HG03196 (cell line): Measurements from ENCODE around the gene PABPN1L.
"Not testable (repeated sequence)": the region's sequence is repeated elsewhere in the genome, so short reads cannot be mapped to it uniquely, and the experiment has no call there.

Experiments used
- ATAC-seq: cut with Tn5 transposase; IDR thresholded peaks from one replicate; pipeline ENCODE4 v1.9.1; 2021; ENCODE audit not compliant: unreplicated experiment

The PABPN1L gene

DNA sequence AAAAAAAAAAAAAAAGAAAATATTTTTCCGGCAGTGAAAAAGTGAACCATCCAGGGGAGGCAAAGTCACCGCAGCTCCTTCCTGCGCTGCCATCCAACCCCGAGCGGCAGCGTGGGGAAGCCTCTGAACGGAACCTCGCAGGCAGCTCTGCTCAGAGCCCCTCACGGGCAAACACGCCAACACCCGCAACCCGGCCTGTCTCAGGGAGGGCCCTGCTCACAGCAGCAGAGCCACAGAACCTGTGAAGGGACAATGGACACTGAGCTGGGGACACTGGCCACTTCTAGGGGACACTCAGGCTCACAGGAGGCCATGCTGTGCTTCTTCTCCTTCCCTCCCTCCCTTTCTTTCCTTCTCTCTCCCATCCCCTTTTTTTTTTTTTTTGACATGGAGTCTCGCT, 33.4 kb downstream of the PABPN1L start:
- ATAC-seq = no peak

DNA sequence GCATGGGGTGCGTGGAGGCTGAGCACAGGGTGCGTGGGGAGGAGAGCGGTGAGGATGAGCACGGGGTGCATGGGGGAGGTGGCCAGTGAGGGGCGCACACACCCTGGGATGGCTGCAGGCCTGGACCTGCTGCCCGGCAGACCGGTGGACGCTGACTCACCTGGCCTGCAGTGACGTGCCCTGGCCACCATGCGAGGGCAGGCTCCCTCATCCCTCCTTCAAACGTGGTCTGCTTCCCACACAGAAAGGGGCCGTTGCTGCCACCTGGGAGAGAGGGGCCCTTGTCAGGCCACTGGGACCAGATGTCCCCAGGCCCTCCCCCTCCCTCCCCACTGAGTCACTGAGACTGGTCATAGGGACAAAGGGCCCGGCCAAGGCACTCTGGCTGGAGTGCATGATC, 34.6 kb downstream of the PABPN1L start:
- no peak for ATAC-seq

- ATAC-seq = no peak
Measured at GRCh38 chr16:88830783-88831182, 35.7 kb downstream of the PABPN1L start.

DNA sequence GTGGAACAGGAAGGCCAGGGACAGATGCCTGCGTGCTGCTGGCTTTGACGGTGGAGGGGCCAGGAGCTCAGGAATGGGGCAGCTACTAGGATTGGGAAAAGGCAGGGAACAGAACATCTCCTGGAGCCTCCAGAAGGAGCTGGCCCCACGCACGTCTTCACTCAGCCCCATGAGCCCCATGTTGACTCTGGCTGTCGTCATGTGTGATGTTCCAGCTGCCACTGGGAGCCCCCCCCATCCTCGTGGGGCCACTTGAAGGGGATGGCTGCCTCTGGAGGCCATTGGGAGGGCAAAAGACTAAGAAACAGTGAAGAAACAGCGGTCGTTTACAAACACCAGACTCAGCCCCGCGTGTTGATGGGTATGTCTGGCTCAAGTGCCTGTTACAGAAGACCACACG, 36.2 kb downstream of the PABPN1L start:
- ATAC-seq = no peak

DNA sequence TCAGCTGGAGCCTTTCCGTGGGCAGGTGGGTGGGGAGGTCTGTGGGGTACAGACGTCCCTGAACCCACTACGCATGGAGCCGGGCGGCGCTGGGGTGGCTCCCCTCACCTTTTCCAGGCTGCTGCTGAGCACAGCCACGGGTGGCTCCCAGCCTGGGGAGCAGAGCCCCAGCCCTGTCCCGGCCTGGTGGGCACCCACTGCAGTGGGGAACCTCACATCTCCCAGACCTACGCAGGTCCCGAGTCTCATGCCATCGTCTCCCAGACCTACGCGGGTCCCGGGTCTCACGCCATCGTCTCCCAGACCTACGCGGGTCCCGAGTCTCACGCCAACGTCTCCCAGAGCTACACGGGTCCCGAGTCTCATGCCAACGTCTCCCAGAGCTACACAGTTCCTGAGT, 37.7 kb downstream of the PABPN1L start:
- ATAC-seq = no peak

- no peak for ATAC-seq
Measured at GRCh38 chr16:88827727-88828126, 38.7 kb downstream of the PABPN1L start.

DNA sequence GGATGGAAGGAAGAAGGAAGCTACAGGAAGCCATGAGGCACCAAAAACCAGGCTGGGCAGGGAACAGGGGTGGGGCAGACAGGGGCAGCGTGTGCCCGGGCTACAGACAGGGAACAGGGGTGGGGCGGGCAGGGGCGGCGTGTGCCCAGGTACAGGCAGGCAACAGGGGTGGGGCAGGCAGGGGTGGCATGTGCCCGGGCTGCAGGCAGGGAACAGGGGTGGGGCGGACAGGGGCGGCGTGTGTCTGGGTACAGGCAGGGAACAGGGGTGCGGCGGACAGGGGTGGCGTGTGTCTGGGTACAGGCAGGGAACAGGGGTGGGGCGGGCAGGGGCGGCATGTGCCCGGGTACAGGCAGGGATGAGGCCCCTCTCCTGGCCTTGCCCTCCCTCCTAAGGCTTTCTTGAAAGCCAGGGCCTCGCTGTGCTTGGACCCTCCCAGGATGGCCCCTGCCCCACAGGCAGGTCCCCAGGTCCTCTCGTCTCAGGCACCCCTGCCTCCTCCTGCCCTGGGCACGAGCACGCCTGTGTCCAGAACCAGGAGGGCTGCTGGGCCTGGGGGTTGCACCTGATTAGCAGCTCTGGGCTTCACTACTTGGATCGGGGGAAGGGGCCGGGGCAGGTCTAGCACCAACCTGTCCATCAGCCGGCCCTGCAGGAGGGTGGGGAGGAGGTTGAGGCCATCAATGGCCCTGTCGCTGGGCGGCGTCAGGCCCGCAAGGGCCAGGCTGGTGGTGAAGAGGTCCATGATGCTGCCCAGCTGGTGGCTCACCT, 40.2 kb downstream of the PABPN1L start:
- ATAC-seq = no peak

- no peak for ATAC-seq
Measured at GRCh38 chr16:88825146-88825545, 41.3 kb downstream of the PABPN1L start.

DNA sequence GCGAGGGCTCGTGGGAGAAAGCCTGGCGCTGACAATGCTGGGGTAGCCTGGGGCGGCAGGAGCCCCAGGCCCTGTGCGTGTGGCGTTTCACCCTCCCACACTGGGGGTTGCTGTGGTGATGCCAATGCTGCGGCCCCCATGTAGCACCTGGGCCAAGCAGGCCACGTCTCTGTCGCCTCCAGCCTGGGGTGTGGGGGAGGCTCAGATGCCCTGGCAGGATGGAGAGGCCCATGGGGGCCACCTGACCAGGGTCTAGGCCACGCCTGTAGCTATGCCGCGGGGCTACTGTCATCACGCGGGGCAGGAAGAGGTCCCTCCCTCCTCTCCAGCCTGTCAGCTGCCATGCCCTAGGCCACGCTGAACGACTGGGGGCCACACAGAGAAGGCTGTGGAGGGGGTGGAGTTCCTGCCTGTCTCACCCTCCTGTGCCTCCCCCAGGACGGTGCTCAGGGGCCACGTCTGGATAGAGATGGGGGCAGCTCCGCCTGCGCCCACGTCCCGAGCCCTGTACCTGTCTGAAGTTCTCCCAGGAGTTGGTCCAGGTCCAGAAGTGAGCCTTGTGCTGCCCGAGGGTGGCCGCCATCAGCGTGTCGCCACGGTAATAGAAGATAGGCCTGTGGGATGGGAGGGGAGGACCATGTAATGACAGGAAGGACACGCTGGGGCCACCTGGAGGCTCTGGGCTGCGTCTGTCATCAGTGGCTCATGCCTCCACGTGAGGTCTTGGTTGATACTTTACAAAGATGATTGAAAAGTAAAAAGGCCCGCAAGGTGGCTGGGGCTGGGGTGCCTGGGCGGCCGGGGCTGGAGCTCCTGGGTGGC, 42.0 kb downstream of the PABPN1L start:
- no peak for ATAC-seq

GRCh38 chr16:88823646-88824045, 42.8 kb downstream of the PABPN1L start:
- not testable (repeated sequence) for ATAC-seq

GRCh38 chr16:88822281-88823040, 44.0 kb downstream of the PABPN1L start:
- ATAC-seq = no peak

- ATAC-seq = no peak
Measured at GRCh38 chr16:88821168-88821850, 45.2 kb downstream of the PABPN1L start.

DNA sequence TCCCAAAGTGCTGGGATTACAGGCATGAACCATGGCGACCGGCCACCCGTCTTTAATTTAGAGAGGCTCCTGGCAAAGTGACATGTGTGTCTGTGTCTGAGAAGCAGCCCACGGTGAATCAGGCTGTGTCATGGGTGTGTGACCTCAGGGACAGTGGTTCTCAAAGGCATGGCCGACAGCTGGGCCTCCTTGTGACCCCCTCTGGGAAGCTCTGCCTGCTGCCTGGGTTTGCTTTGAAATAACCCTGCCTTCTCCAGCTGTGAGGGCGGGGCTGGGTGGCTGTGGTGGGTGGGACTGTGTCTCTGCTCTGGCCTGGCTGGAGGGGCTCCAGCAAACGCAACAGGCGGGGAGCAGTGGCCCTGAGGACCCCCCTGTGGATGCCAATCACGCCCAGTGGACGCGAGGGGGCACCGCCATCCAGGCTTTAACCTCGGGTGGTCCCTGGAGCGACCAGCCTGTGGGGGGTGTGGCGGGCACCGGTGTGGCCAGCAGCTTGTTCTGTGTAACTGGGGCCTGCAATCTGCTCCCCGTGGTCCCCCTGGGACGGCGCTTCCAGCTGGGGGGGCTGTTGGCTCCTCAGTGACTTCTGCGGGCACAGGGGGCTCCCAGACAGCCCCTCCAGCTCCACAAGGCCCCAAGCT, 46.0 kb downstream of the PABPN1L start:
- ATAC-seq = no peak

GRCh38 chr16:88819126-88819525, 47.3 kb downstream of the PABPN1L start:
- no peak for ATAC-seq

DNA sequence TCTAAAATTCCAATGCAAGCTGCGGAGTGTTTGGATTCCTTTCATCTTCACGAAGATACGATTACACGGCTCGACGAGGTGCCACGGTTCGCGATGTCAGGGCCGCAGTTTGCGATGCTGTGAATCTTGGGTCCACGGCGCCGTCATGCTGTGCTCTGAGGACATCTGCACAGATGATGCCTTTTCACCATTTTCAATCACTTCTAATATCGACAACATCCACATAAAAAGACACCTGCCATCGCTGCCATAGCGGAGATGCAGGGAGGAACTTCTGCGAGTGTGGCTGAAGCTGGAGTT, 47.9 kb downstream of the PABPN1L start:
- no peak for ATAC-seq

- ATAC-seq = no peak
Measured at GRCh38 chr16:88817785-88818574, 48.5 kb downstream of the PABPN1L start.

DNA sequence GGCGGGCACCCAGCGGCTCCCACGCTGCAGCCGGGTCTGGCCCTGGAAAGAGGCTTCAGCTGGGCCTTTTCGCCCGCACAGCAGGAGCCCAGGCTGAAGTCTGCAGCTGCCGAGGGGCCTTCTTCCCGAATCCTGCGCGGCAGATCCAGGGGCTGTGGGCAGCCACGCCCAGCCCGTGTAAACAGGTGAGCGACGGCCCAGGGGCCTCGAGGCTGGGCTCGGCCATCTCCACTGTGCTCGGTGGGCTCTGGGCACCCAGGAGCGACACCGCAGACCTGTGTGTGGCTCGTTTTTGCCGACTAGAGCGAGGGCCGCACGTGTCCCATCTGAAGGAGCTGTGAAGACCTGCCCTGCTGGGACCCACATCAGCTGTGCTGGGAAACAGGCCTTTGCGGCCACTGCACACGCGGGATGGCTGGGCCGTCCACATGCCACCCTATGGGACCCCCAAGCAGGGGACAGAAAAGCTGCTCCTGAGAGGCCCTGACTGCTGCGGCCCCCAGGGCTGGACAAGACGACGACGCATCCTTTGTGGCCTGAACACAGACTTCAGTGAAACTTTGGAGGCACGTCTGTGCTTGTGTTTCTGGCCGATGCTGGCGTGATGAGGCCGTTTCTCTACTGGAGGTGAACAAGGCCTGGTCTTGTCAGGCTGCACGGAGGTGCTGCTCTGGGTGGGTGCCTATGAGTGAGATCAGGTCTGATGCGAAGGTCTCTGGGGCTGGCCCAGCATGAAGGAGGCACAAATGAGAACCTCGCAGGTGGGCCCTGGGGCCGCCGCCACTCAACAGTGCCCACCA, 49.5 kb downstream of the PABPN1L start:
- no peak for ATAC-seq

GRCh38 chr16:88815901-88816589, 50.4 kb downstream of the PABPN1L start:
- ATAC-seq = no peak

DNA sequence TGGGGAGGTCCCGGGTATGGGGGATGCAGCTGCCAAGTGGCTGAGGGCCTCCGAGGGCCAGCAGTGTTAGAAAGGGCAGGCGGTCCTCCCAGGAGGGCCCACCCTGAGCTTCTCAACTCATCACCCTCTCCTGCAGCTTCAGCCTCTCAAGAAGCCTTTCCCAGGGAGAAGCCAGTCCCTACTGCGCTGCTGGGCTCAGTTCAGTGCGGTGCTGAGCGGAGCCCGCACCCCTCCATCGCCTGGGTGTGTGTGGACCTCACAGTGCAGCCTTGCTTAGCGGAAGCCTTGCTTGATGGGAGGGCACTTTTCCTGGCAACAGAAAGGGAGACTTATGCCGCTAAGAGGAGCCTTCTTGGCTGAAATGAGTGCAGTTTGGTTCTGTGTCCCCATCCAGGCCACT, 51.2 kb downstream of the PABPN1L start:
- ATAC-seq = no peak
